HEK293 (cell line): ENCODE data around the gene DUSP3.
A peak's percentile ranks its signal among the peaks of the same experiment; 100 is the strongest.
"Not testable (repeated sequence)": the region's sequence is repeated elsewhere in the genome, so short reads cannot be mapped to it uniquely, and the experiment has no call there.

Source experiments
- CTCF ChIA-PET: fragments of 350-600 bp; formaldehyde crosslinking; extraction: SDS; loops from one replicate; lab custom pipeline; 2021; ENCODE audit warnings: antibody characterized with exemption; lab: Yijun Ruan, JAX
- POLR2A ChIA-PET: fragments of 300-600 bp; formaldehyde crosslinking; extraction: SDS; loops from one replicate; lab custom pipeline; 2020; ENCODE audit warnings: antibody characterized with exemption, inconsistent platforms; lab: Yijun Ruan, JAX
- H3K27ac ChIP-seq: fragments of 200-500 bp; sonication (Bioruptor generic); 2 replicates; pipeline ENCODE4 v1.5.1; 2014; ENCODE audit warnings: low read depth, low read length, control low read depth, inconsistent platforms; ENCODE audit errors: extremely low read depth
- H3K36me3 ChIP-seq, 2 experiments: fragments of 200-500 bp in 1 of 2; sonication (Bioruptor generic) in 1 of 2; 1 replicate in 1 of 2; 2 replicates in 1 of 2; pipeline ENCODE4 v1.5.1; 2014 to 2017; ENCODE audit warnings: inconsistent platforms in 2 of 2, low read length in 2 of 2; ENCODE audit not compliant: control insufficient read depth in 2 of 2, insufficient read depth in 1 of 2
- H3K4me1 ChIP-seq: fragments of 200-500 bp; sonication (Bioruptor generic); 2 replicates; pipeline ENCODE4 v1.5.1; 2014; ENCODE audit warnings: mild to moderate bottlenecking, low read length, inconsistent platforms; ENCODE audit not compliant: control insufficient read depth, insufficient read depth
- H3K4me3 ChIP-seq: 2 replicates; pipeline ENCODE4 v1.5.1; 2011; ENCODE audit warnings: low read depth, mild to moderate bottlenecking, control low read depth, low read length, moderate library complexity
- H3K9me3 ChIP-seq: fragments of 200-500 bp; sonication (Bioruptor generic); 2 replicates; pipeline ENCODE4 v1.5.1; 2014; ENCODE audit warnings: low read depth, low read length, inconsistent platforms; ENCODE audit not compliant: control insufficient read depth, insufficient read depth
- BCL11A ChIP-seq: fragments of 450-650 bp; formaldehyde crosslinking; IDR thresholded peaks from 2 replicates; pipeline ENCODE4 v1.5.1; 2016; ENCODE audit warnings: low read depth, missing biosample characterization, missing genetic modification characterization
- KLF8 ChIP-seq: fragments of 450-650 bp; formaldehyde crosslinking; IDR thresholded peaks from 2 replicates; pipeline ENCODE4 v1.5.1; 2016; ENCODE audit warnings: missing biosample characterization, missing genetic modification characterization
- RBAK ChIP-seq: fragments of 450-650 bp; formaldehyde crosslinking; IDR thresholded peaks from 2 replicates; pipeline ENCODE4 v1.5.1; 2016; ENCODE audit warnings: missing biosample characterization, missing genetic modification characterization
- ZBTB17 ChIP-seq: fragments of 450-650 bp; formaldehyde crosslinking; IDR thresholded peaks from 2 replicates; pipeline ENCODE4 v1.5.1; 2016; ENCODE audit warnings: missing biosample characterization, missing genetic modification characterization
- ZFP69B ChIP-seq: fragments of 450-650 bp; formaldehyde crosslinking; IDR thresholded peaks from 2 replicates; pipeline ENCODE4 v1.5.1; 2016; ENCODE audit warnings: missing biosample characterization, missing genetic modification characterization
- ZNF10 ChIP-seq: fragments of 450-650 bp; formaldehyde crosslinking; IDR thresholded peaks from 2 replicates; pipeline ENCODE4 v1.5.1; 2017; ENCODE audit warnings: missing biosample characterization, missing genetic modification characterization
- ZNF146 ChIP-seq: fragments of 450-650 bp; formaldehyde crosslinking; IDR thresholded peaks from 2 replicates; pipeline ENCODE4 v1.5.1; 2016; ENCODE audit warnings: missing biosample characterization, missing genetic modification characterization
- ZNF169 ChIP-seq: fragments of 450-650 bp; formaldehyde crosslinking; IDR thresholded peaks from 2 replicates; pipeline ENCODE4 v1.5.1; 2016; ENCODE audit warnings: missing biosample characterization, missing genetic modification characterization
- ZNF2 ChIP-seq: fragments of 450-650 bp; formaldehyde crosslinking; IDR thresholded peaks from 2 replicates; pipeline ENCODE4 v1.5.1; 2016; ENCODE audit warnings: missing biosample characterization, missing genetic modification characterization
- ZNF548 ChIP-seq: fragments of 450-650 bp; formaldehyde crosslinking; IDR thresholded peaks from 2 replicates; pipeline ENCODE4 v1.5.1; 2016; ENCODE audit warnings: missing biosample characterization, missing genetic modification characterization
- ZNF623 ChIP-seq: fragments of 450-650 bp; formaldehyde crosslinking; IDR thresholded peaks from 2 replicates; pipeline ENCODE4 v1.5.1; 2016; ENCODE audit warnings: missing biosample characterization, missing genetic modification characterization
- ZNF629 ChIP-seq: fragments of 450-650 bp; formaldehyde crosslinking; IDR thresholded peaks from 2 replicates; pipeline ENCODE4 v1.5.1; 2017; ENCODE audit warnings: missing biosample characterization, missing genetic modification characterization
- ZNF660 ChIP-seq: fragments of 450-650 bp; IDR thresholded peaks from 2 replicates; pipeline ENCODE4 v1.5.1; 2018; ENCODE audit warnings: missing biosample characterization, mild to moderate bottlenecking, missing genetic modification characterization
- TF ChIP-seq, protein P1 (sequence below): fragments of 450-650 bp; formaldehyde crosslinking; IDR thresholded peaks from 2 replicates; pipeline ENCODE4 v1.5.1; 2016; ENCODE audit warnings: missing biosample characterization, missing genetic modification characterization
- TF ChIP-seq, protein P2 (sequence below): fragments of 450-650 bp; formaldehyde crosslinking; IDR thresholded peaks from 2 replicates; pipeline ENCODE4 v1.5.1; 2016; ENCODE audit warnings: missing biosample characterization, missing genetic modification characterization
- TF ChIP-seq, protein P3 (sequence below): fragments of 450-650 bp; formaldehyde crosslinking; IDR thresholded peaks from 2 replicates; pipeline ENCODE4 v1.5.1; 2016; ENCODE audit warnings: missing biosample characterization, missing genetic modification characterization
- TF ChIP-seq, protein P4 (sequence below): fragments of 450-650 bp; formaldehyde crosslinking; IDR thresholded peaks from 2 replicates; pipeline ENCODE4 v1.5.0; 2017; ENCODE audit warnings: missing biosample characterization, missing genetic modification characterization, borderline replicate concordance
- TF ChIP-seq, protein P5 (sequence below): fragments of 450-650 bp; IDR thresholded peaks from 2 replicates; pipeline ENCODE4 v1.5.1; 2018; ENCODE audit warnings: missing biosample characterization, mild to moderate bottlenecking, missing genetic modification characterization
- TF ChIP-seq, protein P6 (sequence below): fragments of 450-650 bp; formaldehyde crosslinking; IDR thresholded peaks from 2 replicates; pipeline ENCODE4 v1.5.1; 2016; ENCODE audit warnings: missing biosample characterization, missing genetic modification characterization
- TF ChIP-seq, protein P7 (sequence below): fragments of 450-650 bp; formaldehyde crosslinking; IDR thresholded peaks from 2 replicates; pipeline ENCODE4 v1.5.1; 2016; ENCODE audit warnings: missing biosample characterization, missing genetic modification characterization

The DUSP3 gene

DNA sequence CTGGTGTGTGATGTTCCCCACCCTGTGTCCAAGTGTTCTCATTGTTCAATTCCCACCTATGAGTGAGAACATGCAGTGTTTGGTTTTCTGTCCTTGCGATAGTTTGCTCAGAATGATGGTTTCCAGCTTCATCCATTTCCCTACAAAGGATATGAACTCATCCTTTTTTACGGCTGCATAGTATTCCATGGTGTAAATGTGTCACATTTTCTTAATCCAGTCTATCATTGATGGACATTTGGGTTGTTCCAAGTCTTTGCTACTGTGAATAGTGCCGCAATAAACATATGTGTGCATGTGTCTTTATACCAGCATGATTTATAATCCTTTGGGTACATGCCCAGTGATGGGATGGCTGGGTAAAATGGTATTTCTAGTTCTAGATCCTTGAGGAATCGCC, 13.9 kb upstream of the DUSP3 start:
- H3K4me3 ChIP-seq: not testable (repeated sequence)

DNA sequence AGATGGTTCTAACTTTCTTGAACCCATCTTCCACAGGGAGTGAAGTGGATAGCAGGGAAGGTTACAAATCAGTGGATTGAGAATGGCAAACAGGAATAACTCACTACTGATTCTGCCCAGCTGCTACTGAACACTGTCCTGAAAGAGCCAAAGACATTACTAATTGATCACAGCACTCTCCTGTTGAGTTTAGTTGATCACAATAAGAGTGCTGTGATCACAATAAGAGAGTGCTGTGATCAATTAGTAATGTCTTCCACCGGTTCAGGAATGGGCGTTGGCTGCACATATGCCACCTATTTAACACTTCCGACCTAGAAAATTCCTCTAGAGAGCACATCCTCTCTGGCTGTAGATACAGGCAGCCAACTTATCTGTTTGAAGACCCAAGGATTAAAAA, 12.8 kb upstream of the DUSP3 start:
- Histone ChIP-seq H3K27ac (no peak overlapping the region), H3K9me3 (no peaks in the 10 kb centered on the region; the same call in 1 of the 2 replicates), H3K4me3 (no peak overlapping the region), H3K4me1 (no peaks in the 10 kb centered on the region), H3K36me3 (no peaks in the 10 kb centered on the region)
- CTCF ChIA-PET: interaction anchor here (0.7 to 1.0 kb wide), 2 partner anchors 49 to 50 kb away, joined by 3 to 6 read pairs; no protein-coding TSS in a partner anchor
- POLR2A ChIA-PET: interaction anchor here (2.3 kb wide), 1 partner anchor 13 kb away, joined by 6 read pairs; the partner anchor contains the start of gene DUSP3
- TF ChIP-seq ZNF2 (tag by site-specific recombination) (no peak), RBAK (tag by site-specific recombination) (no peak), ZNF660 (no peak), ZNF548 (peak; percentile 54; the same call in 1 of the 2 replicates), ZBTB17 (tag by site-specific recombination) (peak; percentile 100), BCL11A (tag by site-specific recombination) (no peak), ZNF623 (tag by site-specific recombination) (no peak), KLF8 (tag by site-specific recombination) (0 out of 2 replicates have a peak, but pooled peaks have one; percentile 28), ZNF169 (tag by site-specific recombination) (no peak), ZFP69B (tag by site-specific recombination) (no peak), ZNF629 (tag by site-specific recombination) (no peak), ZNF10 (tag by site-specific recombination) (peak; percentile 28; the same call in 1 of the 2 replicates)
- TF ChIP-seq, protein P1, sequence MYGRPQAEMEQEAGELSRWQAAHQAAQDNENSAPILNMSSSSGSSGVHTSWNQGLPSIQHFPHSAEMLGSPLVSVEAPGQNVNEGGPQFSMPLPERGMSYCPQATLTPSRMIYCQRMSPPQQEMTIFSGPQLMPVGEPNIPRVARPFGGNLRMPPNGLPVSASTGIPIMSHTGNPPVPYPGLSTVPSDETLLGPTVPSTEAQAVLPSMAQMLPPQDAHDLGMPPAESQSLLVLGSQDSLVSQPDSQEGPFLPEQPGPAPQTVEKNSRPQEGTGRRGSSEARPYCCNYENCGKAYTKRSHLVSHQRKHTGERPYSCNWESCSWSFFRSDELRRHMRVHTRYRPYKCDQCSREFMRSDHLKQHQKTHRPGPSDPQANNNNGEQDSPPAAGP (tag by site-specific recombination): no peak
- TF ChIP-seq, protein P2, sequence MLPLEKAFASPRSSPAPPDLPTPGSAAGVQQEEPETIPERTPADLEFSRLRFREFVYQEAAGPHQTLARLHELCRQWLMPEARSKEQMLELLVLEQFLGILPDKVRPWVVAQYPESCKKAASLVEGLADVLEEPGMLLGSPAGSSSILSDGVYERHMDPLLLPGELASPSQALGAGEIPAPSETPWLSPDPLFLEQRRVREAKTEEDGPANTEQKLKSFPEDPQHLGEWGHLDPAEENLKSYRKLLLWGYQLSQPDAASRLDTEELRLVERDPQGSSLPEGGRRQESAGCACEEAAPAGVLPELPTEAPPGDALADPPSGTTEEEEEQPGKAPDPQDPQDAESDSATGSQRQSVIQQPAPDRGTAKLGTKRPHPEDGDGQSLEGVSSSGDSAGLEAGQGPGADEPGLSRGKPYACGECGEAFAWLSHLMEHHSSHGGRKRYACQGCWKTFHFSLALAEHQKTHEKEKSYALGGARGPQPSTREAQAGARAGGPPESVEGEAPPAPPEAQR (tag by site-specific recombination): 0 out of 2 replicates have a peak, but pooled peaks have one; percentile 34
- TF ChIP-seq, protein P3, sequence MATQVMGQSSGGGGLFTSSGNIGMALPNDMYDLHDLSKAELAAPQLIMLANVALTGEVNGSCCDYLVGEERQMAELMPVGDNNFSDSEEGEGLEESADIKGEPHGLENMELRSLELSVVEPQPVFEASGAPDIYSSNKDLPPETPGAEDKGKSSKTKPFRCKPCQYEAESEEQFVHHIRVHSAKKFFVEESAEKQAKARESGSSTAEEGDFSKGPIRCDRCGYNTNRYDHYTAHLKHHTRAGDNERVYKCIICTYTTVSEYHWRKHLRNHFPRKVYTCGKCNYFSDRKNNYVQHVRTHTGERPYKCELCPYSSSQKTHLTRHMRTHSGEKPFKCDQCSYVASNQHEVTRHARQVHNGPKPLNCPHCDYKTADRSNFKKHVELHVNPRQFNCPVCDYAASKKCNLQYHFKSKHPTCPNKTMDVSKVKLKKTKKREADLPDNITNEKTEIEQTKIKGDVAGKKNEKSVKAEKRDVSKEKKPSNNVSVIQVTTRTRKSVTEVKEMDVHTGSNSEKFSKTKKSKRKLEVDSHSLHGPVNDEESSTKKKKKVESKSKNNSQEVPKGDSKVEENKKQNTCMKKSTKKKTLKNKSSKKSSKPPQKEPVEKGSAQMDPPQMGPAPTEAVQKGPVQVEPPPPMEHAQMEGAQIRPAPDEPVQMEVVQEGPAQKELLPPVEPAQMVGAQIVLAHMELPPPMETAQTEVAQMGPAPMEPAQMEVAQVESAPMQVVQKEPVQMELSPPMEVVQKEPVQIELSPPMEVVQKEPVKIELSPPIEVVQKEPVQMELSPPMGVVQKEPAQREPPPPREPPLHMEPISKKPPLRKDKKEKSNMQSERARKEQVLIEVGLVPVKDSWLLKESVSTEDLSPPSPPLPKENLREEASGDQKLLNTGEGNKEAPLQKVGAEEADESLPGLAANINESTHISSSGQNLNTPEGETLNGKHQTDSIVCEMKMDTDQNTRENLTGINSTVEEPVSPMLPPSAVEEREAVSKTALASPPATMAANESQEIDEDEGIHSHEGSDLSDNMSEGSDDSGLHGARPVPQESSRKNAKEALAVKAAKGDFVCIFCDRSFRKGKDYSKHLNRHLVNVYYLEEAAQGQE (tag by site-specific recombination): no peak
- TF ChIP-seq, protein P4, sequence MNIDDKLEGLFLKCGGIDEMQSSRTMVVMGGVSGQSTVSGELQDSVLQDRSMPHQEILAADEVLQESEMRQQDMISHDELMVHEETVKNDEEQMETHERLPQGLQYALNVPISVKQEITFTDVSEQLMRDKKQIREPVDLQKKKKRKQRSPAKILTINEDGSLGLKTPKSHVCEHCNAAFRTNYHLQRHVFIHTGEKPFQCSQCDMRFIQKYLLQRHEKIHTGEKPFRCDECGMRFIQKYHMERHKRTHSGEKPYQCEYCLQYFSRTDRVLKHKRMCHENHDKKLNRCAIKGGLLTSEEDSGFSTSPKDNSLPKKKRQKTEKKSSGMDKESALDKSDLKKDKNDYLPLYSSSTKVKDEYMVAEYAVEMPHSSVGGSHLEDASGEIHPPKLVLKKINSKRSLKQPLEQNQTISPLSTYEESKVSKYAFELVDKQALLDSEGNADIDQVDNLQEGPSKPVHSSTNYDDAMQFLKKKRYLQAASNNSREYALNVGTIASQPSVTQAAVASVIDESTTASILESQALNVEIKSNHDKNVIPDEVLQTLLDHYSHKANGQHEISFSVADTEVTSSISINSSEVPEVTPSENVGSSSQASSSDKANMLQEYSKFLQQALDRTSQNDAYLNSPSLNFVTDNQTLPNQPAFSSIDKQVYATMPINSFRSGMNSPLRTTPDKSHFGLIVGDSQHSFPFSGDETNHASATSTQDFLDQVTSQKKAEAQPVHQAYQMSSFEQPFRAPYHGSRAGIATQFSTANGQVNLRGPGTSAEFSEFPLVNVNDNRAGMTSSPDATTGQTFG: no peak
- TF ChIP-seq, protein P5, sequence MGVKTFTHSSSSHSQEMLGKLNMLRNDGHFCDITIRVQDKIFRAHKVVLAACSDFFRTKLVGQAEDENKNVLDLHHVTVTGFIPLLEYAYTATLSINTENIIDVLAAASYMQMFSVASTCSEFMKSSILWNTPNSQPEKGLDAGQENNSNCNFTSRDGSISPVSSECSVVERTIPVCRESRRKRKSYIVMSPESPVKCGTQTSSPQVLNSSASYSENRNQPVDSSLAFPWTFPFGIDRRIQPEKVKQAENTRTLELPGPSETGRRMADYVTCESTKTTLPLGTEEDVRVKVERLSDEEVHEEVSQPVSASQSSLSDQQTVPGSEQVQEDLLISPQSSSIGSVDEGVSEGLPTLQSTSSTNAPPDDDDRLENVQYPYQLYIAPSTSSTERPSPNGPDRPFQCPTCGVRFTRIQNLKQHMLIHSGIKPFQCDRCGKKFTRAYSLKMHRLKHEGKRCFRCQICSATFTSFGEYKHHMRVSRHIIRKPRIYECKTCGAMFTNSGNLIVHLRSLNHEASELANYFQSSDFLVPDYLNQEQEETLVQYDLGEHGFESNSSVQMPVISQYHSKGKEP (tag by site-specific recombination): no peak

More for the DNA sequence above, 13.9 kb upstream of the DUSP3 start:
- not testable (repeated sequence) for H3K4me1 ChIP-seq, H3K27ac ChIP-seq, H3K36me3 ChIP-seq, H3K9me3 ChIP-seq
- POLR2A ChIA-PET: interaction anchor here (2.3 kb wide), 1 partner anchor 14 kb away, joined by 6 read pairs; the partner anchor contains the start of gene DUSP3
- CTCF ChIA-PET: interaction anchor here (1.0 kb wide), 1 partner anchor 48 kb away, joined by 3 read pairs; no protein-coding TSS in a partner anchor
- TF ChIP-seq, protein P6, sequence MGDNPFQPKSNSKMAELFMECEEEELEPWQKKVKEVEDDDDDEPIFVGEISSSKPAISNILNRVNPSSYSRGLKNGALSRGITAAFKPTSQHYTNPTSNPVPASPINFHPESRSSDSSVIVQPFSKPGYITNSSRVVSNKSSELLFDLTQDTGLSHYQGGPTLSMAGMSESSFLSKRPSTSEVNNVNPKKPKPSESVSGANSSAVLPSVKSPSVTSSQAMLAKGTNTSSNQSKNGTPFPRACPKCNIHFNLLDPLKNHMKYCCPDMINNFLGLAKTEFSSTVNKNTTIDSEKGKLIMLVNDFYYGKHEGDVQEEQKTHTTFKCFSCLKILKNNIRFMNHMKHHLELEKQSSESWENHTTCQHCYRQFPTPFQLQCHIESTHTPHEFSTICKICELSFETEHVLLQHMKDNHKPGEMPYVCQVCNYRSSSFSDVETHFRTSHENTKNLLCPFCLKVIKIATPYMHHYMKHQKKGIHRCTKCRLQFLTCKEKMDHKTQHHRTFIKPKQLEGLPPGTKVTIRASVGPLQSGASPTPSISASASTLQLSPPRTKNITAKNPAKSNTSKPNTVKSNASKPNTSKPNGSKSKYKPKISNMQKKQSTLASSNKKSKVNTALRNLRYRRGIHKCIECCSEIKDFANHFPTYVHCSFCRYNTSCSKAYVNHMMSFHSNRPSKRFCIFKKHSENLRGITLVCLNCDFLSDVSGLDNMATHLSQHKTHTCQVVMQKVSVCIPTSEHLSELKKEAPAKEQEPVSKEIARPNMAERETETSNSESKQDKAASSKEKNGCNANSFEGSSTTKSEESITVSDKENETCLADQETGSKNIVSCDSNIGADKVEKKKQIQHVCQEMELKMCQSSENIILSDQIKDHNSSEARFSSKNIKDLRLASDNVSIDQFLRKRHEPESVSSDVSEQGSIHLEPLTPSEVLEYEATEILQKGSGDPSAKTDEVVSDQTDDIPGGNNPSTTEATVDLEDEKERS (tag by site-specific recombination): peak; percentile 28; the same call in 1 of the 2 replicates
- peak; percentile 98 for TF ChIP-seq ZNF146 (tag by site-specific recombination)
- TF ChIP-seq, protein P7, sequence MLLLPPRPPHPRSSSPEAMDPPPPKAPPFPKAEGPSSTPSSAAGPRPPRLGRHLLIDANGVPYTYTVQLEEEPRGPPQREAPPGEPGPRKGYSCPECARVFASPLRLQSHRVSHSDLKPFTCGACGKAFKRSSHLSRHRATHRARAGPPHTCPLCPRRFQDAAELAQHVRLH (tag by site-specific recombination): peak; percentile 65; the same call in 1 of the 2 replicates
